ENCODE results near the gene MACF1.
A peak's percentile ranks its signal among the peaks of the same experiment; 100 is the strongest.
"Not testable (repeated sequence)": the region's sequence is repeated elsewhere in the genome, so short reads cannot be mapped to it uniquely, and the experiment has no call there.

MACF1 gene

DNA sequence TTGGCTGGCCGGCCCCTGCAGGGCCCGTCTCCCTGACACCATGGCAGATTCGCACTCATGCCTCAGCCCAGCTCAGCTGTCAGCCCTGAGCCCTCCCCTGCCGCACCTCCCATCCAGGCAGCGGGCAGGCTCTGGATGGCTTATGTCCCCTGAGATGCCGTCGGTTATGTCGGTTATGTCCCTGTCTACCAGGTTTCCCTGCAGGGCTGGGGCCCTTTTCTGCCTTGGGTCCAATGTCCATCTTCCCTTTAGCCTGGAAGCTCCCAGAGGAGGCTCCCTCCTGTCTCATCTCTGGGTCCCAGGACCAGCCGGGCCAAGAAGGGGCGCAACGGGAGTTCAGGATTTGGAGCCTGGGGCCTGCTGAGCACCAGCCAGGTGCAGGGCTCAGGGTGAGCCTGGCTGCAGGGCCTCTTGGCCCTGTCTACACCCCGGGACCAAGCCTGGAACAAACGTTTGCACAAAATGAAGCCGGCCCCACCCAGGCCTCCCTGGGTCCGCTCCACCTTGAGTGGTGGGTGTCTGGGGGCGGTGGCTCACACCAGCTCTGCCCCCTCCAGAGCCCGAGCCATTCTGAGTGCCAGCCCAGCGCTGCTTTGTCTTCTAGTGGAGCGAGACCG lies 306.2 kb downstream of the MACF1 start:
- H3K27ac ChIP-seq (ENCODE audit: low read length): not testable (repeated sequence)

DNA sequence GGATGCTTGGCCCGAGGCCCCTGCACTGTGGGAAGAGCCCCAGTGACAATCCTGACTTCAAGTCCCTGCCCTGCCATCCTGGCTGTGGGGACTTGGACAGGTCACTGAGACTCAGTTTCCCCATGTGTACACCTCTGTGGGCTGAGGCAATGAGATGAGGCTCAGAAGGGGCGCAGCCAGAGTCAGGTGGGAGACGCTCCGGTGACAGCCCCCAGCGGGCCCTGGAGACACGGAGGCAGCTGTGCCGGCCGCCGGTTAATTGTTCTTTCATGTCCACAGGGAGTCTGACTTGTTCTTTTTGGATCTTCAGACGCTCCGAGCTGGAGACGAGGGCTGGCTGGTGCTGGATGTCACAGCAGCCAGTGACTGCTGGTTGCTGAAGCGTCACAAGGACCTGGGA lies 307.0 kb downstream of the MACF1 start:
- H3K4me1 ChIP-seq (ENCODE audit: insufficient read depth, low read length); H3K4me3 ChIP-seq (ENCODE audit: low read length); H3K36me3 ChIP-seq (ENCODE audit: insufficient read depth, low read depth, low read length); H3K9ac ChIP-seq (ENCODE audit: low read depth, low read length); H3K9me3 ChIP-seq (ENCODE audit: insufficient read depth, low read depth, low read length); H3K27ac ChIP-seq (ENCODE audit: low read length): not testable (repeated sequence)
- H3K27me3 ChIP-seq (ENCODE audit: insufficient read depth, low read length): peaks cover 24% of the 10 kb centered on the region

More for the DNA sequence above, 306.2 kb downstream of the MACF1 start:
- not testable (repeated sequence) for H3K36me3 ChIP-seq (ENCODE audit: insufficient read depth, low read depth, low read length); H3K4me1 ChIP-seq (ENCODE audit: insufficient read depth, low read length); H3K9me3 ChIP-seq (ENCODE audit: insufficient read depth, low read depth, low read length); H3K4me3 ChIP-seq (ENCODE audit: low read length); H3K9ac ChIP-seq (ENCODE audit: low read depth, low read length)
- peaks cover 20% of the 10 kb centered on the region for H3K27me3 ChIP-seq (ENCODE audit: insufficient read depth, low read length)

GRCh38 chr1:39512234-39512847 lies 307.8 kb downstream of the MACF1 start:
- peaks cover 29% of the 10 kb centered on the region for H3K27me3 ChIP-seq (ENCODE audit: insufficient read depth, low read length)
- H3K4me3 ChIP-seq (ENCODE audit: low read length); H3K4me1 ChIP-seq (ENCODE audit: insufficient read depth, low read length); H3K9ac ChIP-seq (ENCODE audit: low read depth, low read length); H3K9me3 ChIP-seq (ENCODE audit: insufficient read depth, low read depth, low read length); H3K36me3 ChIP-seq (ENCODE audit: insufficient read depth, low read depth, low read length); H3K27ac ChIP-seq (ENCODE audit: low read length): not testable (repeated sequence)

DNA sequence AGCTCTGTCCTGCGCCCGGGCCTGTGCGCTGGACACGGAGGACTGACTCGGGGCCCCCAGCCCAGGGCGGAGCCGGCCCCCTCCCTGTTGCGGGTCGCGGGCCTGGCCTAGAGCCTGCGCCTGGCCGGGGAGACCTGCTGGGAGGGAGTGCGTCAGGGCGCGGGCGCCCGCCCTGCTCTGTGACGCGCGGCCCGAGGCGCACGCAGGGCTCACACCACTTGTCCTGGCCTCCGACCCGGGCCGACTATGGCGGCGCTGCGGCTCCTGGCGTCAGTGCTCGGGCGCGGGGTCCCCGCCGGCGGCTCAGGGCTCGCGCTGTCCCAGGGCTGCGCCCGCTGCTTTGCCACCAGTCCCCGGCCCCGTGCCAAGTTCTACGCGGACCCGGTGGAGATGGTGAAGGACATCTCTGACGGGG lies 310.2 kb downstream of the MACF1 start:
- H3K9ac ChIP-seq (ENCODE audit: low read depth, low read length); H3K27ac ChIP-seq (ENCODE audit: low read length); H3K9me3 ChIP-seq (ENCODE audit: insufficient read depth, low read depth, low read length); H3K4me1 ChIP-seq (ENCODE audit: insufficient read depth, low read length); H3K36me3 ChIP-seq (ENCODE audit: insufficient read depth, low read depth, low read length): not testable (repeated sequence)
- peaks cover 29% of the 10 kb centered on the region for H3K27me3 ChIP-seq (ENCODE audit: insufficient read depth, low read length)
- H3K4me3 ChIP-seq (ENCODE audit: low read length): peak overlapping the region; percentile 40; the same call in 1 of the 2 replicates

DNA sequence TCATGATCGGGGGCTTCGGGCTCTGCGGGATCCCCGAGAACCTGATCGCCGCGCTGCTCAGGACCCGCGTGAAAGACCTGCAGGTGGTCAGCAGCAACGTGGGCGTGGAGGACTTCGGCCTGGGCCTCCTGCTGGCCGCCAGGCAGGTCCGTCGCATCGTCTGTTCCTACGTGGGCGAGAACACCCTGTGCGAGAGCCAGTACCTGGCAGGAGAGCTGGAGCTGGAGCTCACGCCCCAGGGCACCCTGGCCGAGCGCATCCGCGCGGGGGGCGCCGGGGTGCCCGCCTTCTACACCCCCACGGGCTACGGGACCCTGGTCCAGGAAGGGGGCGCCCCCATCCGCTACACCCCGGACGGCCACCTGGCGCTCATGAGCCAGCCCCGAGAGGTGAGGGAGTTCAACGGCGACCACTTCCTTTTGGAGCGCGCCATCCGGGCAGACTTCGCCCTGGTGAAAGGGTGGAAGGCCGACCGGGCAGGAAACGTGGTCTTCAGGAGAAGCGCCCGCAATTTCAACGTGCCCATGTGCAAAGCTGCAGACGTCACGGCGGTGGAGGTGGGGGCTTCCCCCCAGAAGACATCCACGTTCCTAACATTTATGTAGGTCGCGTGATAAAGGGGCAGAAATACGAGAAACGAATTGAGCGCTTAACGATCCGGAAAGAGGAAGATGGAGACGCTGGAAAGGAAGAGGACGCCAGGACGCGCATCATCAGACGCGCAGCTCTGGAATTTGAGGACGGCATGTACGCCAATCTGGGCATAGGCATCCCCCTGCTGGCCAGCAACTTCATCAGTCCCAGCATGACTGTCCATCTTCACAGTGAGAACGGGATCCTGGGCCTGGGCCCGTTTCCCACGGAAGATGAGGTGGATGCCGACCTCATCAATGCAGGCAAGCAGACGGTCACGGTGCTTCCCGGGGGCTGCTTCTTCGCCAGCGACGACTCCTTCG lies 310.9 kb downstream of the MACF1 start:
- not testable (repeated sequence) for H3K27ac ChIP-seq (ENCODE audit: low read length); H3K9me3 ChIP-seq (ENCODE audit: insufficient read depth, low read depth, low read length); H3K4me1 ChIP-seq (ENCODE audit: insufficient read depth, low read length); H3K9ac ChIP-seq (ENCODE audit: low read depth, low read length); H3K36me3 ChIP-seq (ENCODE audit: insufficient read depth, low read depth, low read length)
- H3K4me3 ChIP-seq (ENCODE audit: low read length): peak overlapping the region; percentile 51; the same call in 1 of the 2 replicates
- peaks cover 29% of the 10 kb centered on the region for H3K27me3 ChIP-seq (ENCODE audit: insufficient read depth, low read length)

DNA sequence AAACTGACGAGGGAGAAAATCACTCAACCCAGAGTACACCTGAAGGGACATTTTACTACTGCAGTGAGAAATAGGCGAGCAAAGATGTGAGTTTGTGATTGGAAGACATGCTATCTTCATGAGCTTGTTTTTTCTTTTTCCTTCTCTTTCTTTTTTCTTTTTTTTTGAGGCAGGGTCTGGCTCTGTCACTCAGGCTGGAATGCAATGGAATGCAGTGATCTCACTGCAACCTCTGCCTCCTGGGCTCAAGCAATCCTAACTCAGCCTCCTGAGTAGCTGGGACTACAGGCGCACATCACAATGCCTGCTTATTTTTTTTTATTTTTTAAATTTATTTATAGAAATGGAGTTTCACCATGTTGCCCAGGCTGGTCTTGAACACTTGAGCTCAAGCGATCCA lies 312.3 kb downstream of the MACF1 start:
- H3K4me1 ChIP-seq (ENCODE audit: insufficient read depth, low read length); H3K36me3 ChIP-seq (ENCODE audit: insufficient read depth, low read depth, low read length); H3K9me3 ChIP-seq (ENCODE audit: insufficient read depth, low read depth, low read length); H3K9ac ChIP-seq (ENCODE audit: low read depth, low read length); H3K4me3 ChIP-seq (ENCODE audit: low read length); H3K27ac ChIP-seq (ENCODE audit: low read length): not testable (repeated sequence)
- H3K27me3 ChIP-seq (ENCODE audit: insufficient read depth, low read length): peaks cover 29% of the 10 kb centered on the region

GRCh38 chr1:39517936-39518335 lies 313.4 kb downstream of the MACF1 start:
- H3K27me3 ChIP-seq (ENCODE audit: insufficient read depth, low read length): peaks cover 29% of the 10 kb centered on the region

GRCh38 chr1:39519376-39519775 lies 314.9 kb downstream of the MACF1 start:
- H3K27me3 ChIP-seq (ENCODE audit: insufficient read depth, low read length): peaks cover 20% of the 10 kb centered on the region
- H3K9ac ChIP-seq (ENCODE audit: low read depth, low read length); H3K27ac ChIP-seq (ENCODE audit: low read length); H3K36me3 ChIP-seq (ENCODE audit: insufficient read depth, low read depth, low read length); H3K4me1 ChIP-seq (ENCODE audit: insufficient read depth, low read length); H3K9me3 ChIP-seq (ENCODE audit: insufficient read depth, low read depth, low read length); H3K4me3 ChIP-seq (ENCODE audit: low read length): not testable (repeated sequence)

More at GRCh38 chr1:39517936-39518335, 313.4 kb downstream of the MACF1 start:
- not testable (repeated sequence) for H3K9ac ChIP-seq (ENCODE audit: low read depth, low read length); H3K4me1 ChIP-seq (ENCODE audit: insufficient read depth, low read length); H3K9me3 ChIP-seq (ENCODE audit: insufficient read depth, low read depth, low read length); H3K36me3 ChIP-seq (ENCODE audit: insufficient read depth, low read depth, low read length); H3K4me3 ChIP-seq (ENCODE audit: low read length); H3K27ac ChIP-seq (ENCODE audit: low read length)

DNA sequence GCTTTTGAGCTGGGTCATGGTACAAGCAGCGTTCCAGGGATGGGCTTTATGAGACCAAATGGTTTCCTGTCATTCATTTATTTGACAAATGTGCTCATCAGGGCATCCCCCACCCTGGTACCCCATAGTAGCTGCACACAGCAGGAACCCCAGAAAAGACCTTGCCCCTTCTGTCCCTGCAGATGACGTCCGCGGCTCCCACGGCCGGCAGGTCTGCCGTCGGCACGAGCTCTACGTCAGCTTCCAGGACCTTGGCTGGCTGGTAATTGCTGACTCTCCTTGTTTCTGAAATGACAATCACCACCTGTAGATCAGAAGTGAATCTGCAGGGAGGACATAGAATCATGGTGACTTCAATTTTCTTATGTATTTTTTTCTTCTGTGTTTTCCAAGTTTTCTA lies 317.7 kb downstream of the MACF1 start:
- H3K4me3 ChIP-seq (ENCODE audit: low read length); H3K4me1 ChIP-seq (ENCODE audit: insufficient read depth, low read length); H3K9ac ChIP-seq (ENCODE audit: low read depth, low read length); H3K27ac ChIP-seq (ENCODE audit: low read length); H3K27me3 ChIP-seq (ENCODE audit: insufficient read depth, low read length); H3K36me3 ChIP-seq (ENCODE audit: insufficient read depth, low read depth, low read length); H3K9me3 ChIP-seq (ENCODE audit: insufficient read depth, low read depth, low read length): not testable (repeated sequence)

- Histone ChIP-seq H3K9me3 (ENCODE audit: insufficient read depth, low read depth, low read length) (no peaks in the 10 kb centered on the region), H3K4me1 (ENCODE audit: insufficient read depth, low read length) (no peaks in the 10 kb centered on the region), H3K27ac (ENCODE audit: low read length) (no peak overlapping the region), H3K36me3 (ENCODE audit: insufficient read depth, low read depth, low read length) (peaks cover 4% of the 10 kb centered on the region; the same call in 1 of the 2 replicates), H3K4me3 (ENCODE audit: low read length) (no peak overlapping the region), H3K9ac (ENCODE audit: low read depth, low read length) (no peak overlapping the region), H3K27me3 (ENCODE audit: insufficient read depth, low read length) (no peaks in the 10 kb centered on the region)
Measured at GRCh38 chr1:39522661-39523567, 318.4 kb downstream of the MACF1 start.

GRCh38 chr1:39524171-39524570 lies 319.7 kb downstream of the MACF1 start:
- Histone ChIP-seq H3K9ac (ENCODE audit: low read depth, low read length) (no peak overlapping the region), H3K27me3 (ENCODE audit: insufficient read depth, low read length) (no peaks in the 10 kb centered on the region), H3K4me3 (ENCODE audit: low read length) (no peak overlapping the region), H3K4me1 (ENCODE audit: insufficient read depth, low read length) (no peaks in the 10 kb centered on the region), H3K9me3 (ENCODE audit: insufficient read depth, low read depth, low read length) (no peaks in the 10 kb centered on the region), H3K36me3 (ENCODE audit: insufficient read depth, low read depth, low read length) (peaks cover 7% of the 10 kb centered on the region; the same call in 1 of the 2 replicates), H3K27ac (ENCODE audit: low read length) (no peak overlapping the region)
